CD4-positive, alpha-beta T cell treated with Interleukin-4 for 1 hour (primary cell): Measurements from ENCODE around the gene SZT2.
"Not testable (repeated sequence)": the region's sequence is repeated elsewhere in the genome, so short reads cannot be mapped to it uniquely, and the experiment has no call there.

Experiments
- DNase-seq, 2 donors: peaks; one replicate each; pipeline ENCODE4 v3.0.0-alpha.2; 2020 to 2022

Gene SZT2

GRCh38 chr1:43501806-43502205, 112.1 kb downstream of the SZT2 start:
- DNase-seq: not testable (repeated sequence)

- DNase-seq: no peak
Observed at GRCh38 chr1:43503534-43503933, 113.8 kb downstream of the SZT2 start.
